Lung microvascular endothelial cell (primary cell): ENCODE results near the gene DEPDC1. TPM values are rescaled to one million over a fixed set of nuclear protein-coding genes. Genes with fewer than 3 reads are reported as not detected.

ENCODE experiments used
- DNase-seq, 2 donors: peaks; one replicate each; pipeline versions ENCODE4 v3.0.0 to v3.0.0-alpha.2; 2010; ENCODE audit warnings: low read depth in 2 of 2
- total RNA-seq: library from RNA; depleted of rRNA; stranded (reverse); fragments of >200 nt; gene quantifications from 2 replicates; pipeline ENCODE4 v1.2.1, GENCODE V29; 2014

Gene DEPDC1
- total RNA-seq, 1 donor from 2014 or later = 1.8 TPM

- DNase-seq = no peak
Measured at GRCh38 chr1:68478662-68479061, 18.2 kb downstream of the DEPDC1 start.

GRCh38 chr1:68476626-68477025, 20.3 kb downstream of the DEPDC1 start:
- DNase-seq = peak in 1 of 2 donors; percentile 32

DNA sequence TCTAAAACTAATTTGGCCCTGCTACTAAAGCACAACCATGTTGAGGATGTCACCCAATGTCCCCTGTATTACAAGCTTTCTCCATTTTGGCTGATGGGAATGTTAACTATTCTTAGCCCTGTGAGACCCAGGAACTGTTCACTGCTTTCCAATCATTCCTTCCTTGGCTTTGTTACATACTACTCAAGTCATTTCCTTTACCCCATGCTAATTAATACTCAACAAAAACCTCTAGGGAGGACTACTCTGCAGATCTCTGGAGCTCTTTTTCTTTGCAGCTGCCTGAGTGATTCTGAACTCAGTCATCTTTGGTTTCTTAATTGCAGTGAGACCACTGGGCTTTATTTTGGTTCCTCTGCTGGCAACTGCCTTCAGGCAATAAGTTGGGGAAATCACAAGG, 23.8 kb downstream of the DEPDC1 start:
- DNase-seq = no peak

DNA sequence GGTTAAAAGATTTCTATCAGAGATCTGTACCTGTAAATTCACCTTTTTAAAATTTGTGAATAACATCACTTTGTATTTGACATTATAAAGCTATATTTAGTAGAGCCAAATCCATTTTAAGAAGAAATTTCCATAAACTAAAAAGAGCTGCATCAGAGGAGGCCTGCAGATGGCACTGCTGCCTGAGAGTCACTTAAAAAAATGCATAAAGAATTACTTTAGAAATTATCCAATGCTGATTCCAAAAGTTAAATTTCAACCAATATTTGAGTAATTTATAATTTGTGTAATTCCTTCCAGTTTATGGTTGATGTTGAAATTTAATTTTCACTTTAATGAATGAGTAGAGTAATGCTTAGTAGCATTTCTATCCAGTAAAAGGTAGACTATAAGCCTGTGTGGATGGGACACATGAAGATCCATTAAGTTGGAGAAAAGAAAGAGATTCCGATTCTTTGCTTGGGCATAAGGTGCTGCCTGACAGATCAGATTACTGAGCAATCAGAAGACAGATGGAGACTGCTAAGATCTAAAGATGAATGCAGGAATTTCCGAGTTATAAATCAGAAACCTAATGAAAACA, 26.4 kb downstream of the DEPDC1 start:
- peak; percentile 48 to 56 for DNase-seq

DNA sequence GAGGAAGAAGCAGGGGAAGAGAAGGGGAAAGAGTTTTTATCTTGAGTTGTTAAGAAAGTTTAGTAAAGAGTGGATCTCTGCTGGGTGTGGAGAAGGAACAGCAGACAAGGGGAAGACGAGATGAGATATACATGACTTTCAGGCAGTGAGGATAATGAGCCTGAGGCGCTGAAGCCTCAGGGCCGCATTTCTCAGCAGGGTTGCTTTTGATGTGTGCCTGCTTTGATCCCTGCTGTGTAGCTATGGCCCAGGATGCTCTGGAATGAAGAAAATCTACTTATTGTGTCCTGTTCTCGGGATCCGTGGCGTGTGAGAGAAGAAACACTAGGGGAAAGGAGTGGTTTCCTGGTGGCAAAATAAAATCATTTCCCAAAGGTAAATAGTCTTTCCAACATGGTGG, 32.0 kb downstream of the DEPDC1 start:
- DNase-seq = no peak

GRCh38 chr1:68460935-68461334, 35.9 kb downstream of the DEPDC1 start:
- DNase-seq = no peak

DNA sequence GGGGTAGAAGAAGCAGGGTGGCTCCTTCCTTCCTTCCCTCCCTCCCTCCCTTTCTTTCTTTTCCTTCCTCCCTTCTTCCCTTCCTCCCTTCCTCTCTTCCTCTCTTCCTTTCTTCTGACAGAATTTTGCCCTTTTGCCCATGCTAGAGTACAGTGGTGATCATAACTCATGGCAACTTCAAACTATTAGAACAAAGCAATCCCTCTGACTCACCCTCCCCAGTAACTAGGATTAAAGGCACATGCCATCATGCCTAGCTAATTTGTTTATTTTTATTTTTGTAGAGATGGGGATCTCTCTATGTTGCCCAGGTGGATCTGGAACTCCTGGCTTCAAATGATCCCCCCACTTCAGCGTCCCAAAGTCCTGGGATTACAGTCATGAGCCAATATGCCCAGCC, 37.1 kb downstream of the DEPDC1 start:
- peak in 1 of 2 donors; percentile 3 for DNase-seq

DNA sequence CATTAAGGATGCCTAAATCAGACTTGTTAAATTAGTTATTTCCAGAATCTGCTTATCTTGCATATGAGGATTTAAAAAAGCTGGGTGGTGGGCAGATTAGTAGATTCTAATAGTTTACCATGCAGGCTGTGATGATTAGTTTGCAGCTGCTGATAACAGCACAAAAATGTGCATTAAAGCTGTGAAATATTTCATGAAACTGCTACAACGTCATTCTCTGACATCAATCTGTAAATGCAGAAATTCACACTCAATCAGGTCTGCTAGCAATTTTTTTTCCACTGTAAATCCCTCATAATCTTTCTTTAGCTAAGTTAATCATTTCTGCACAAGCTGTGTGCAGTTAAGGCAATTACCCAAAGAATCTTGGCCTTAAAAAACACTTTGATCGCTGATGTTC, 37.8 kb downstream of the DEPDC1 start:
- DNase-seq = no peak

DNA sequence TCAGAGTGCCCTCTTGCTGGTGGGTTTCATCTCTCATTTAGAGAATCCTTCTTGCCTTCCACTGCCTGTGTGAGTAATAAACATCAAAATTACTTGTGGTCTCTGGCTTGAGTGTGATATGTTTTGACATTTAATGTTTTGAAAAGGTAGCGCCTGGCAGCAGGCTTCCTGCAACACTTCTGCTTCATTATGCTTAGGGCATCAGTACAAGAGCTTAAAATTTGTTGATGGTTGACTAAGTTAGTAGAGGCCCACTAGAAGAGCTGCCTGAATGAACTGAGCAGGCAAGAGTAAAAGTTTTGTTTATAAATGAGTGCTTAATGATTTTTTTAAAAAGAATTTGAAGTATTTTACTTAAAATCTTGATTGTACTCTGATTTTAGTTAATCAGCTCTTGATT, 40.7 kb downstream of the DEPDC1 start:
- DNase-seq = no peak

DNA sequence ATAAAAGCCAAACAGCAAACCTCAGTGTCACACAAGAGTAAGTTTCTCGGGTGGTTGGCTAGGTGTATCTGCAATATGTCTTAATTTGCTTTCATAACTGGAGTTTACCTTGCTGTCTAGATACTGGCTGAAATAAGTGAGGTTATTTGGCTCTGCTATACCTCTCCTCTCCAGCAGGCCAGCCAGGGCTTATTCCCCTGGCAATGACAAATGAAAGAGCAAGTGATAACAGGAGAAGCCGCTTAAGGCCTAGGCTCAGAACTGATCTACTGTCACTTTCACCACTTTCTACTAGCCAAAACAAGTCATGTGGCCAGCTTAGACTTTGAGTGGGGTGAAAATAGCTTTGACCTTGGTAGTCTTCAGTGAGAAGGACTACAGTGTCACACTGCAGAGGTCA, 42.3 kb downstream of the DEPDC1 start:
- DNase-seq = no peak

- no peak for DNase-seq
Measured at GRCh38 chr1:68453060-68453670, 43.7 kb downstream of the DEPDC1 start.

DNA sequence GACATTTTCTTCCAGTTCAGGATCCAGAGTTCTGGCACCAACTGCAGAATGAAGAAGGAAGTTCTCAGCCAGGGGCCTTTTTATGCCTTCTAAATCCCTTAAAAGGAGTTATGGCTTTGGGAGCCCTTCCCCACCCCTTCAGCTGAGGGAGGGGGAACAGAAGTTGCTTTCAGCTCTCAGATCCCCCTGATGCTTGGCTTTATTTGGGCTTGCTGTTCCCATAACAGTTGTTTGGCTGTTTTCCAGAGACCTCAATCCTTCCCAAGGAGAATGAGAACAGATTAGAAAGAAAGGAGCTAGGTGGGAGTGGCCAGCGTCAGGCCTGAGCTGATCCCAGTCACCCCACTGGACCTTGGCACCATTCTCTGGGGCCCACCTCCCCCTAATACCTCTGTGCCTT, 47.0 kb downstream of the DEPDC1 start, which contains the start of gene RPE65:
RPE65 (minus strand) TSS at position 54 of the 400 bp plus-strand sequence; CDS start at position 5, 49 bp downstream.
- no peak for DNase-seq

- no peak for DNase-seq
Measured at GRCh38 chr1:68448365-68448764, 48.5 kb downstream of the DEPDC1 start.

DNA sequence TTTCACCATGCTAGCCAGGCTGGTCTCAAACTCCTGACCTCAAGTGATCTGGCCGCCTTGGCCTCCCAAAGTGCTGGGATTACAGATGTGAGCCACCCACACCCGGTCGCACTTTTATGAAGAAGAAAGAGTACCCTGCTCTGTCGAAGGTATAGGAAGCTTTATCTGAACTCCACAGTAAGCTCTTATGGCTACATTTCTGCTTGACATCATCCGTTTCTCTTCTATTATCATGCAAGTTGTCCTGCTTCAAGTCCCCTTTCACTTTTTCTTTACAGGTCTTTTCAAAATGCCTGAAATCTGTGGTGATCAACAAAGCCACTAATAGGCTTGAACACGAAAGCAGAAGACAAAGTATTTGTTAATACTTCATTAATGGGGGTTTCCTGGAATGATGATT, 51.2 kb downstream of the DEPDC1 start:
- no peak for DNase-seq

GRCh38 chr1:68442822-68443556, 53.9 kb downstream of the DEPDC1 start:
- peak; percentile 45 to 54 for DNase-seq

- peak in 1 of 2 donors; percentile 7 for DNase-seq
Measured at GRCh38 chr1:68442006-68442405, 54.9 kb downstream of the DEPDC1 start.

- DNase-seq = no peak
Measured at GRCh38 chr1:68438310-68438709, 58.6 kb downstream of the DEPDC1 start.

DNA sequence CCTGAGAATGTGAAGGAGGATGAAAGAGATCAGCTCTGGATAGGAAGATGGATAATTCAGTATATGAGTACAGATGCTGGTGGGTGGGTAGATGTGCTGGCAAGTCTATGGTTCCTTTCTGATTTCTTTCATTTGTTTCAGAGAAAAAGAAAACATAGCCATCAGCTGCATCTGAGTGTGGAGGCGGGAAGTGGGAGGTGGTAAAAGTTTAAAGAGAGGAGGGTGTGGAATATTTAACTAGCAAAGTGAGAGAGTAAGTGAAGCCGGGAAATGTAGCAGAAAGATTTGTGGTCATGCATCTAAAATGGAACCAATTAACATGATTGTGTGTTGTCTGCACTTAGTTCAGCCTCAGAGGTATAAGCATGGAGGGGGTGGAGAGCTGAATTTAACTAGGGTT, 63.5 kb downstream of the DEPDC1 start:
- no peak for DNase-seq

GRCh38 chr1:68431076-68431475, 65.8 kb downstream of the DEPDC1 start:
- no peak for DNase-seq

DNA sequence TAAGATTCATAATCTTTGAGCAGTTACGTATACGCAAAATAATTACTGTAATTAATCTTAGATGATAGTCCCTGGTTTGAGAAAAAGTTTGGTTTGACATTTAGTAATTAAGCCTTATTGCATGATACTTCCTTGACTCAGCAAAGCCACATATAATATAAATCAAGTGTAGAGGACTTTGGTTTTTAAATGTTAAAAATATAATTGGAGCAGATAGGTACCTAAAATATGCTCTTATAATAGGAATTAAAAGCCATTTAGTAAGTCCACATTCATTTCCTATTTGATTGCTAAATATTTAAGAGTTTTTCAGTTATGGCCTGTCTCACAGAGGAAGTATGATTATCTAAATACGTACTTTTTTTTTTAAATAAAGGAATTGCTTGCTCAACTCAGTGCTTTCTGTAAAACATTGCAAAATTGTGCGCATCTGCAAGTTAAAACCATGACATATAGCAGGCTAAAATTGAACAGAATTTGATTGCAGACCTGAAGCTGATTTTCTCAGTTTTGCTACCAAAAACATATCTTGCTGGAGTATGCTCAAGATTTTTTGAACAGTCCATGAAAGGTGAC, 67.6 kb downstream of the DEPDC1 start:
- no peak for DNase-seq

DNA sequence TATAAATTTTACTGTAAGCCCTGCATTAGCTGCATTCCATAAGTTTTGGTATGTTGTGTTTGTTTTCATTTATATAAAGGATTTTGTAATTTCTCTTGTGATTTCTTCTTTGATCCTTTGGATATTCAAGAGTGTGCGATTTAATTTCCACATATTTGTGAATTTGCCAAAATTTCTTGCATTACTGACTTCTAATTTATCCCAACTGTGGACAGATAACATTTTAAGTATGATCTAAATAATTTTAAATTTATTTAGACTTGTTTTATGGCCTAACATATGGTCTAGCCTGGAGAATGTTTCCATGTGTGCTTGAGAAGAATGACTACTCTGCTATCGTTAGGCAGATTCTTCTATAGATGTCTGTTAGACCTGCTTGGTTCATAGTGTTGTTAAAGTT, 70.3 kb downstream of the DEPDC1 start:
- no peak for DNase-seq
